K562 (cell line): ENCODE measurements around the gene CLIP1. TPM values are rescaled to one million over a fixed set of nuclear protein-coding genes. Genes with fewer than 3 reads are reported as not detected.

Source experiments
- BCOR ChIP-seq: fragments of 450-650 bp; IDR thresholded peaks from 2 replicates; pipeline ENCODE4 v1.6.1; 2016
- E2F5 ChIP-seq: sonication (generic); formaldehyde crosslinking; IDR thresholded peaks from 2 replicates; pipeline ENCODE4 v1.8.0; 2022; ENCODE audit warnings: mild to moderate bottlenecking, missing genetic modification reagents
- ETS1 ChIP-seq: conservative IDR thresholded peaks from 2 replicates; pipeline ENCODE4 v1.6.1; 2011; ENCODE audit warnings: low read depth, mild to moderate bottlenecking, low read length; ENCODE audit not compliant: control insufficient read depth
- ETV1 ChIP-seq: fragments of 450-650 bp; conservative IDR thresholded peaks from 2 replicates; pipeline ENCODE4 v1.6.1; 2016; ENCODE audit warnings: missing genetic modification characterization, control low read depth, low read depth, missing compliant biosample characterization
- HNRNPL ChIP-seq: fragments of 200-400 bp; formaldehyde crosslinking; IDR thresholded peaks from 2 replicates; pipeline ENCODE4 v1.6.1; 2017; ENCODE audit warnings: low read depth, mild to moderate bottlenecking, low read length
- L3MBTL2 ChIP-seq: fragments of 450-650 bp; IDR thresholded peaks from 2 replicates; pipeline ENCODE4 v1.6.1; 2016; ENCODE audit warnings: mild to moderate bottlenecking, moderate library complexity
- MCM2 ChIP-seq: fragments of 450-650 bp; IDR thresholded peaks from 2 replicates; pipeline ENCODE4 v1.6.1; 2017; ENCODE audit warnings: low read depth, mild to moderate bottlenecking
- MECOM ChIP-seq: fragments of 250-450 bp; sonication (Bioruptor Pico); IDR thresholded peaks from 2 replicates; pipeline ENCODE4 v1.8.0; 2022; ENCODE audit warnings: inconsistent platforms
- NCOA6 ChIP-seq: fragments of 450-650 bp; IDR thresholded peaks from 2 replicates; pipeline ENCODE4 v1.6.1; 2017; ENCODE audit warnings: mild to moderate bottlenecking
- PHF8 ChIP-seq: fragments of 200-600 bp; sonication (generic); IDR thresholded peaks from 2 replicates; pipeline ENCODE4 v1.6.1; 2012; ENCODE audit warnings: mixed run types, mild to moderate bottlenecking, inconsistent platforms, low read length, moderate library complexity, borderline replicate concordance
- POLR2AphosphoS2 ChIP-seq: IDR thresholded peaks from 2 replicates; pipeline ENCODE4 v1.6.1; 2012; ENCODE audit warnings: low read length, improper control_type of control experiment
- SIRT6 ChIP-seq: IDR thresholded peaks from one replicate; pipeline ENCODE4 v1.6.1; 2012; ENCODE audit warnings: low read depth, mild to moderate bottlenecking, control low read depth, inconsistent platforms, low read length, moderate library complexity
- TARDBP ChIP-seq: fragments of 450-650 bp; IDR thresholded peaks from 2 replicates; pipeline ENCODE4 v1.6.1; 2016
- TEAD4 ChIP-seq, 2 experiments: sonication (generic) in 1 of 2; formaldehyde crosslinking in 1 of 2; IDR thresholded peaks; 2 replicates each; pipeline versions ENCODE4 v1.6.1 to v1.8.0; 2012 to 2022; ENCODE audit warnings: borderline replicate concordance in 1 of 2, inconsistent platforms in 1 of 2, low read length in 1 of 2, mild to moderate bottlenecking in 1 of 2, missing genetic modification reagents in 1 of 2
- YY1 ChIP-seq, 3 experiments: IDR thresholded peaks; 2 replicates each; pipeline ENCODE4 v1.6.1; 2011; ENCODE audit warnings: low read length in 2 of 3, mild to moderate bottlenecking in 2 of 3, moderate library complexity in 2 of 3, borderline replicate concordance in 1 of 3, control low read depth in 1 of 3, low read depth in 1 of 3; ENCODE audit not compliant: insufficient read depth in 3 of 3, insufficient replicate concordance in 2 of 3, control insufficient read depth in 1 of 3, insufficient read length in 1 of 3; ENCODE audit errors: extremely low read depth in 1 of 3
- ZBTB11 ChIP-seq, 3 experiments: fragments of 200-800 bp in 1 of 3; fragments of 250-450 bp in 1 of 3; fragments of 450-650 bp in 1 of 3; sonication (Bioruptor Pico) in 1 of 3; sonication (Bioruptor generic) in 1 of 3; formaldehyde crosslinking in 1 of 3; IDR thresholded peaks; 2 replicates each; pipeline versions ENCODE4 v1.6.1 to v1.8.0; 2016 to 2022; ENCODE audit warnings: mild to moderate bottlenecking in 2 of 3, missing genetic modification characterization in 2 of 3, missing compliant biosample characterization in 1 of 3, moderate library complexity in 1 of 3
- ZBTB26 ChIP-seq: fragments of 450-650 bp; formaldehyde crosslinking; IDR thresholded peaks from 2 replicates; pipeline ENCODE4 v1.4.0; 2022; ENCODE audit warnings: missing genetic modification characterization
- ZNF133 ChIP-seq: fragments of 250-450 bp; sonication (Bioruptor Pico); IDR thresholded peaks from 2 replicates; pipeline ENCODE4 v1.4.0; 2020; ENCODE audit warnings: mild to moderate bottlenecking
- ZNF584 ChIP-seq: fragments of 200-800 bp; sonication (Bioruptor generic); IDR thresholded peaks from 2 replicates; pipeline ENCODE4 v1.6.1; 2016; ENCODE audit warnings: low read depth, mild to moderate bottlenecking, missing genetic modification characterization, missing compliant biosample characterization
- ZNF668 ChIP-seq: fragments of 250-450 bp; sonication (Bioruptor Pico); IDR thresholded peaks from 2 replicates; pipeline ENCODE4 v1.8.0; 2022; ENCODE audit warnings: mild to moderate bottlenecking, inconsistent platforms
- polyA plus RNA-seq, 8 experiments: library from polyadenylated mRNA; depleted of rRNA in 4 of 8; stranded (reverse) in 5 of 8; unstranded in 3 of 8; fragments of >200 nt; fragmentation: Nextera tagmentation in 2 of 8; fragmentation: Illumina TruSeq in 1 of 8; extraction: Ambion mirVana in 2 of 8; extraction: Trizol in 1 of 8; gene quantifications; 2 replicates each; pipeline versions ENCODE4 v1.2.1 to v1.2.3, GENCODE V29; 2011 to 2014; ENCODE audit warnings: inconsistent platforms in 1 of 8, missing spikeins in 1 of 8
- total RNA-seq, 7 experiments: library from RNA; depleted of rRNA in 6 of 7; stranded (reverse); fragments of >200 nt in 6 of 7; fragmentation: Illumina TruSeq in 2 of 7; extraction: Trizol in 2 of 7; gene quantifications; 2 replicates each; pipeline versions ENCODE4 v1.2.1 to v1.2.3, GENCODE V29; 2011 to 2021; ENCODE audit warnings: low replicate concordance in 1 of 7

The CLIP1 gene
- total and polyA plus RNA-seq, 9 of the 15 experiments (the other 6 are each of a cell fraction or from before 2014, with no cell fraction given) = 5.8 to 33.9 (median 27.6) TPM

GRCh38 chr12:122366685-122367475 is 55.6 kb downstream of the CLIP1 start (continued):
- TF ChIP-seq HNRNPL (no peak), TARDBP (no peak), L3MBTL2 (peak; percentile 98), ZNF133 (CRISPR knock-in tag) (no peak), ZNF584 (CRISPR knock-in tag) (peak; percentile 97), ZBTB11 (CRISPR knock-in tag; IDR thresholded peaks at IDR 0.05) (no peak), PHF8 (no peak), E2F5 (no peak), POLR2AphosphoS2 (no peak), MECOM (CRISPR knock-in tag) (peak; percentile 100), ZBTB26 (CRISPR knock-in tag) (no peak), SIRT6 (no peak), NCOA6 (no peak), MCM2 (no peak), TEAD4 (IDR thresholded peaks at IDR 0.05; ENCODE audit: low read length) (peak; percentile 74), TEAD4 (CRISPR knock-in tag; IDR thresholded peaks at IDR 0.05; ENCODE audit: borderline replicate concordance) (no peak), ZNF668 (CRISPR knock-in tag) (peak; percentile 80; the same call in 1 of the 2 replicates), YY1 (IDR thresholded peaks at IDR 0.05; ENCODE audit: borderline replicate concordance in 1 of 3, control insufficient read depth in 1 of 3, extremely low read depth in 1 of 3, insufficient read depth in 3 of 3, insufficient read length in 1 of 3, insufficient replicate concordance in 2 of 3, low read depth in 1 of 3, low read length in 2 of 3) (no peak), ETS1 (no peak), ETV1 (tag) (peak; percentile 54), BCOR (no peak)
